Mammary epithelial cell (primary cell): ENCODE results near the gene TBC1D22A.

Source experiments
- EZH2 ChIP-seq: IDR thresholded peaks from 2 replicates; pipeline ENCODE4 v1.6.1; 2012; ENCODE audit warnings: low read length, inconsistent platforms, borderline replicate concordance
- TF ChIP-seq, protein P1 (sequence below), 2 donors: IDR thresholded peaks in 1 of 2; conservative IDR thresholded peaks in 1 of 2; 2 replicates each; pipeline ENCODE4 v1.5.1; 2011 to 2012; ENCODE audit warnings: inconsistent platforms in 2 of 2, low read length in 2 of 2, mild to moderate bottlenecking in 2 of 2, control low read depth in 1 of 2, low read depth in 1 of 2; ENCODE audit not compliant: insufficient read depth in 1 of 2; ENCODE audit errors: extremely low read depth in 1 of 2

DNA sequence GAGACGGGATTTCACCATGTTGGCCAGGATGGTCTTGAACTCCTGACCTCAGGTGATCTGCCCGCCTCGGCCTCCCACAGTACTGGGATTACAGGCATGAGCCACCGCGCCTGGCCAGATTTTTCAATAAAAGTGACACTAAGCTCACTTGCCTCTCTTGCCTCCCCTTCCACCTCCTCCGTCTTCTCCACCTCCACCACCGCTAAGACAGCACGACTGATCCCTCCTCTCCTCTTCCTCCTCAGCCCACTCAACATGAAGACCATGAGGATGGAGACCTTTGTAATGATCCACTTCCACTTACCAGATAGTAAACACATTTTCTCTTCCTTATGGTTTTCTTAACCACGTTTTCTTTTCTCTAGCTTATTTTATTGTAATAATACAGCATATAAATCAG, 38.6 kb upstream of the TBC1D22A start:
- TF ChIP-seq, protein P1, sequence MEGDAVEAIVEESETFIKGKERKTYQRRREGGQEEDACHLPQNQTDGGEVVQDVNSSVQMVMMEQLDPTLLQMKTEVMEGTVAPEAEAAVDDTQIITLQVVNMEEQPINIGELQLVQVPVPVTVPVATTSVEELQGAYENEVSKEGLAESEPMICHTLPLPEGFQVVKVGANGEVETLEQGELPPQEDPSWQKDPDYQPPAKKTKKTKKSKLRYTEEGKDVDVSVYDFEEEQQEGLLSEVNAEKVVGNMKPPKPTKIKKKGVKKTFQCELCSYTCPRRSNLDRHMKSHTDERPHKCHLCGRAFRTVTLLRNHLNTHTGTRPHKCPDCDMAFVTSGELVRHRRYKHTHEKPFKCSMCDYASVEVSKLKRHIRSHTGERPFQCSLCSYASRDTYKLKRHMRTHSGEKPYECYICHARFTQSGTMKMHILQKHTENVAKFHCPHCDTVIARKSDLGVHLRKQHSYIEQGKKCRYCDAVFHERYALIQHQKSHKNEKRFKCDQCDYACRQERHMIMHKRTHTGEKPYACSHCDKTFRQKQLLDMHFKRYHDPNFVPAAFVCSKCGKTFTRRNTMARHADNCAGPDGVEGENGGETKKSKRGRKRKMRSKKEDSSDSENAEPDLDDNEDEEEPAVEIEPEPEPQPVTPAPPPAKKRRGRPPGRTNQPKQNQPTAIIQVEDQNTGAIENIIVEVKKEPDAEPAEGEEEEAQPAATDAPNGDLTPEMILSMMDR (conservative IDR thresholded peaks at IDR 0.05 in 1 of 2, IDR thresholded peaks at IDR 0.05 in 1 of 2; ENCODE audit: extremely low read depth in 1 of 2, insufficient read depth in 1 of 2, low read depth in 1 of 2, low read length in 2 of 2), result no peak
- TF ChIP-seq EZH2, result no peak
